ENCODE results near the gene COBL. TPM values are rescaled to one million over a fixed set of nuclear protein-coding genes. Genes with fewer than 3 reads are reported as not detected.

COBL gene
- total RNA-seq, 4 donors from 2014 or later: 1.1 to 27.7 (median 15.2) TPM

DNA sequence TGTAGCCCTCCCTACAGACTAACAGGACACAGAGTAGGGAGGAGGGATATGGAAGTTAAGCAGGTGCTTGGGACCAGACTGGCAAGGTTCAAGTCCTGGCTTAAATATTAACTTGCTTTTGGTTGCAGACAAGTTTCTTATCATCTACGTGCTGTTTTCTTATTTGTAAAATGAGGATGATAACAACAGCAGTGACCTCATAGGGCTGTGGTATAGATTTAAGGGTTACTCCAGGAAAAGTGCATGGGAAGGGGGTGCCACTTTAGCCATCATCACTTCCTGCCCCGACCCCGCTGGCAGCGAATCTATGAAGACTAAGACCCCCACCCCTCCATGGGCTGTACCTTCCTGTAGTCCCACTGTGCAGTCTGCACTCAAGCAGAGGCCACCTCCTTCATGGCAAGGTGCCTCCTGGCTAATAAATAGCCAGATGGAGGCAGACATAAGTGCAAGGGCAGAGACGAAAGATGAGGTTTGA, 250.2 kb downstream of the COBL start:
- DNase-seq (ENCODE audit: low spot score): no peak
- TF ChIP-seq, protein P1, sequence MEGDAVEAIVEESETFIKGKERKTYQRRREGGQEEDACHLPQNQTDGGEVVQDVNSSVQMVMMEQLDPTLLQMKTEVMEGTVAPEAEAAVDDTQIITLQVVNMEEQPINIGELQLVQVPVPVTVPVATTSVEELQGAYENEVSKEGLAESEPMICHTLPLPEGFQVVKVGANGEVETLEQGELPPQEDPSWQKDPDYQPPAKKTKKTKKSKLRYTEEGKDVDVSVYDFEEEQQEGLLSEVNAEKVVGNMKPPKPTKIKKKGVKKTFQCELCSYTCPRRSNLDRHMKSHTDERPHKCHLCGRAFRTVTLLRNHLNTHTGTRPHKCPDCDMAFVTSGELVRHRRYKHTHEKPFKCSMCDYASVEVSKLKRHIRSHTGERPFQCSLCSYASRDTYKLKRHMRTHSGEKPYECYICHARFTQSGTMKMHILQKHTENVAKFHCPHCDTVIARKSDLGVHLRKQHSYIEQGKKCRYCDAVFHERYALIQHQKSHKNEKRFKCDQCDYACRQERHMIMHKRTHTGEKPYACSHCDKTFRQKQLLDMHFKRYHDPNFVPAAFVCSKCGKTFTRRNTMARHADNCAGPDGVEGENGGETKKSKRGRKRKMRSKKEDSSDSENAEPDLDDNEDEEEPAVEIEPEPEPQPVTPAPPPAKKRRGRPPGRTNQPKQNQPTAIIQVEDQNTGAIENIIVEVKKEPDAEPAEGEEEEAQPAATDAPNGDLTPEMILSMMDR (IDR thresholded peaks at IDR 0.05): no peak
- no peak for ATAC-seq (ENCODE audit: low FRiP score)

DNA sequence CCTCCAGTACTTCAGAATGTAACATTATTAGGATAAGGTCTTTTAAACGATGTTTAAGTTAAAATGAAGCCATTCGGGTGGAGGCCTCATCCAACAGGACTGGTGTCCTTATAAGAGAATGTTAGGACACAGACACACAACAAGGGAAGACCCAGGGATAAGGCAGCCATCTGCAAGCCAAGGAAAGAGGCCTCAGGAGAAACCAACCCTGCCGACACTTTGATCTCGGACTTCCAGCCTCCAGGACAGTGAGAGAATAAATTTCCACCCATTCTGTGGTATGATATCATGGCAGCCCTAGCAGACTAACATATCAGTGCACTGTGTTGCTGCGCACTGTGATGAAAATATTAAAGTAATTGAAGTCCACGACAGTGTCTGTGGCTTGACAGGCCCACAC, 250.8 kb downstream of the COBL start:
- TF ChIP-seq, protein P1 (IDR thresholded peaks at IDR 0.05): no peak
- no peak for ATAC-seq (ENCODE audit: low FRiP score)
- DNase-seq (ENCODE audit: low spot score): no peak

DNA sequence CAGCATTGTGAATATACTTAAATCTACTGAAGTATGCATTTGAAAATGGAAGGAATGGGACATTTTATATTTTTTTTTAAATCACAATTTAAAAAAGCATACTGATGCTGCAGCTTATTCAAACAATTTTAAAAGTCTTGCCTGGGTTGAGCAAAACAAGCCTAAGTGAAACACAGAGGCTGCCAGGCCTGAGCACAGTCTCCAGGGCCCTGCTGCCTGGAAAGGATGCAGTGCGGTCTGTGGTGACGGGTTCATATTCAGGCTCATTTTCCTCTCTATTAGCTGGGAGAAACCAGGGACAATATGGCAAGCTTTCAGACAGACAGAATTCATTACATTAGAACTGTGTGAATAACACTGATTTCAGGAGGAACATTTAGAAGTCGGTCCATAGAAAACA, 251.9 kb downstream of the COBL start:
- ATAC-seq (ENCODE audit: low FRiP score): no peak
- DNase-seq (ENCODE audit: low spot score): no peak
- TF ChIP-seq, protein P1 (IDR thresholded peaks at IDR 0.05): no peak

DNA sequence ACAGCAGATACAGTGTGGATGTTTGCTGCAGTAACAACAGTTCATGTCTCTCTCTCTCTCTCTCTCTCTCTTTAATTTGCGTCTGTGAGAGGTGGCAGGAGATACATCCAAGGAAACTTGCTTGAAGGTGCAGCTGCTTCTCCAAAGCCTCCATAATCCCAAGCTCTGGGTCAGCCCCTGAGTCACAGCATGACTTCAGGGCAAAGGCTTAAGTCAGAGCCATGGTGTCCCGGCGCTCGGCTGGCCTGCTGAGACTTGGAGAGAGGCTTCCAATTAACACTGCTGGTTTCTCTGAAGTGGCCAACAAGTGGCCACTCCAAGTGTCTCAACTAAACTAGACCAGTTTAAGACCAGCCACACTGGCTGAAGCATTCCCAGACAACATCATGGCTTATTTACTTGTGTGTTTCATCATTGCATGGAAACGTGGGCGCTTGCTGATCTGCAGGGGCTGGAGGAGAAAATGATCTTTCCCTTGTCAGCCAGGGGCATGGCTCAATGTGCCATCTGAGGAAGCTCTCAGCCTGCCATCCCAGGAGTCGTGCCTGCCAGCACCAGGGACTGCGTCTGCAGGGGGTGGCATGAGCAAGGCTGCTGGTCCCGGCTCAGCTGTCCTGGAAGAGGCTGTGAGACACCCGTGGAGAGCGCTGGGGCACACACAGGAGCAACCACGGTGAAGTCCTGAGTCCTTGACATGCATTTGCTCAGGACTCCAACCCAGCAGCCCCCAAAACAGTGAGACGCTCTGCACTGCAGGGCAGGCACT, 254.2 kb downstream of the COBL start:
- ATAC-seq (ENCODE audit: low FRiP score) (no peak), DNase-seq (ENCODE audit: low spot score) (no peak)
- TF ChIP-seq, protein P1 (IDR thresholded peaks at IDR 0.05): no peak

DNA sequence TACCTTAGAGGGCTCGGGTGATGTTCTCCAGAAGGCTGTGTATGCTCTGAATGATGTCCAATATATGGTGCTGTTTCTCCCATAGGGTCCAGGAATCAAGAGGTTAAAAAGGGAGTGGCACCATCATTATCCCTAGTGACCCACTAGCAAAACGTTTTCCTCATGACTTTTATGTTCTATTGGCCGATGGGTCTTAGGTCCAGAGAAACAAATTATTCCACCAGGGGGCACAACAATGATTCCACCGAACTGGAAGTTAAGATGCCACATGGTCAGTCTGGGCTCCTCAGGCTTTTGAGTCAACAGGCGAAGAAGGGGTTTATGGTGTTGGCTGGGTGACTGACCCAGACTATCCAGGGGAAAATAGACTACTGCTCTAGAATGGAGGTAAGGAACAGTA, 256.1 kb downstream of the COBL start:
- DNase-seq (ENCODE audit: low spot score): no peak

DNA sequence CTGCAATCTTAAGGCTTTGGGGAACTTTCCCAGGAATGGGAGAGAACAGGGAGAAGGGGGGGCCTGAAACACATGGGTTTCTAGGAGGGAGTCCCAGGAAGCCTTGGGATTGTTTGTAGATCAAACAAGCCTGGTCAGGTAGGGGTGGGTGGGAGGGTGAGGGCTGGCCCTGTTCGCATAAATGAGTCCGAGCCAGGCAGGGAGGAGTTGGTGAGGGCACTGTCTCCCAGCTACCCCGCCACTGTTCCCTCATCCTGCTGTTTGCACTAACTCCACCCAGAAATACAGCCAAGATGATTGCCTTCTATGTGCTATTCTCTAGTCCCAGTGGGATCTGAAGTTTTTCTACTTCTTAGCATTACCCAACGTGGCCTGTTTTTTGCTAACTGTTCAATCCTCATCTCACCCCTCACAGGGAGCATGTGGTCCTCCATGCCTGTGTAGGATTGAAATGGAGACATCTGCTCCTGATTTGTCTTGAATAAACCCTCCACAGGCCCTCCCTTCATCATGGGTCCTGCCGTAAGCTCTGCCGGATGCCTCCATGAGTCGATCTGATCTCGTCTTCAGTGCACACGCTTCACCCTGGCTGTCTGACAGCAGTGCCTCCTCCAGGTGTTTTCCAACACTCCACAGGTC, 257.0 kb downstream of the COBL start:
- no peak for DNase-seq (ENCODE audit: low spot score)
- TF ChIP-seq, protein P1 (IDR thresholded peaks at IDR 0.05): no peak
- no peak for ATAC-seq (ENCODE audit: low FRiP score)

More for the DNA sequence above, 256.1 kb downstream of the COBL start:
- ATAC-seq (ENCODE audit: low FRiP score): no peak
- TF ChIP-seq, protein P1 (IDR thresholded peaks at IDR 0.05): no peak

Measured in omental fat pad (tissue), 4 donors.